Psoas muscle (tissue), 8 donors: ENCODE results near the gene CBFA2T3. TPM values are rescaled to one million over a fixed set of nuclear protein-coding genes. Genes with fewer than 3 reads are reported as not detected.

ENCODE experiments used
- ATAC-seq, 4 donors: fragments of 200-7000 bp; cut with Tn5 transposase; one replicate each; pipeline ENCODE4 v1.9.1; 2020; ENCODE audit warnings: moderate library complexity in 3 of 4, mild to moderate bottlenecking in 2 of 4
- DNase-seq, 2 donors: peaks; one replicate each; pipeline ENCODE4 v3.0.0-alpha.2; 2020
- H3K27ac ChIP-seq: fragments of 200-600 bp; one replicate; pipeline ENCODE4 v1.8.0; 2022
- H3K27me3 ChIP-seq, 3 donors: fragments of 200-600 bp in 1 of 3; one replicate each; pipeline versions ENCODE4 v1.6.1 to v1.8.0; 2013 to 2022; ENCODE audit warnings: low read length in 2 of 3, mild to moderate bottlenecking in 2 of 3, moderate library complexity in 1 of 3; ENCODE audit not compliant: insufficient read depth in 3 of 3
- H3K36me3 ChIP-seq, 2 donors: fragments of 200-600 bp in 1 of 2; one replicate each; pipeline versions ENCODE4 v1.6.1 to v1.8.0; 2013 to 2022; ENCODE audit warnings: low read depth in 1 of 2, mild to moderate bottlenecking in 1 of 2, moderate library complexity in 1 of 2; ENCODE audit not compliant: insufficient read depth in 1 of 2
- H3K4me1 ChIP-seq: fragments of 200-600 bp; one replicate; pipeline ENCODE4 v1.8.0; 2022
- H3K4me3 ChIP-seq: fragments of 200-600 bp; one replicate; pipeline ENCODE4 v1.8.0; 2022; ENCODE audit warnings: mild to moderate bottlenecking
- H3K9me3 ChIP-seq: fragments of 200-600 bp; one replicate; pipeline ENCODE4 v1.8.0; 2022
- CTCF ChIP-seq: fragments of 200-600 bp; IDR thresholded peaks from one replicate; pipeline ENCODE4 v1.8.0; 2022; ENCODE audit warnings: antibody characterized with exemption
- WGBS, 3 donors: extraction: QIAGEN DNeasy Blood & Tissue Kit; methylation state at CpG; one replicate each; pipeline versions ENCODE4 v1.1.6 to v1.1.7; 2013; 5-methylcytosine and 5-hydroxymethylcytosine counted together
- intact Hi-C, 2 donors: fragments of 100-400 bp; cut with DNase I; formaldehyde crosslinking; loops; one replicate each; pipeline versions ENCODE4 v1.11.0 to v1.14.2; 2022
- polyA plus RNA-seq, 3 donors: library from polyadenylated mRNA; stranded (reverse); fragments of 200-250 nt; gene quantifications; one replicate each; pipeline ENCODE4 v1.2.3, GENCODE V29; 2013
- total RNA-seq, 4 donors: library from RNA; stranded (reverse); fragmentation: NEBNext Ultra II Directional in 2 of 4; extraction: Animal tissue kit (Norgen Biotek cat#: 25700) in 2 of 4; gene quantifications; one replicate each; pipeline versions ENCODE4 v1.2.1 to v1.2.4, GENCODE V29; 2021 to 2023
- donor health status: healthy with polysubstance abuse.
- donor health status: DM: no; HTN: no; CAD: no; lungs with moderate emphysema.
- donor health status: Bipolar disorder and iron deficiency.
- donor health status: healthy.
- donor health status: DM: yes; HTN: yes; CAD: no.
- donor health status: DM: no; HTN: no; CAD: no.
- donor health status: DM: no; HTN: no; CAD: no.
- donor health status: DM: yes; HTN: yes; CAD: no.

CBFA2T3 gene
- total and polyA plus RNA-seq, 7 donors = 2.6 to 15.0 (median 6.0) TPM

- no peak for TF ChIP-seq CTCF
- H3K27ac ChIP-seq = no peak overlapping the region
- H3K27me3 ChIP-seq = peaks cover 0 to 1% (median 0%) of the 10 kb centered on the region in 3 donors
- H3K4me3 ChIP-seq = no peak overlapping the region
- H3K4me1 ChIP-seq = no peaks in the 10 kb centered on the region
- ATAC-seq (no peak), DNase-seq (no peak)
- WGBS, 3 donors = 62 to 82% (median 76%) methylated on average over 27 of the region's 27 CpGs
- H3K36me3 ChIP-seq = no peaks in the 10 kb centered on the region
- H3K9me3 ChIP-seq = no peaks in the 10 kb centered on the region
- intact Hi-C loops = no loop called here
Observed at GRCh38 chr16:88868974-88869672, 107.9 kb downstream of the CBFA2T3 start.

GRCh38 chr16:88867581-88868246, 109.3 kb downstream of the CBFA2T3 start:
- DNase-seq = no peak
- intact Hi-C loops = no loop called here
- H3K36me3 ChIP-seq = peaks cover 0 to 6% of the 10 kb centered on the region in 2 donors
- no peak overlapping the region for H3K27ac ChIP-seq
- no peak for ATAC-seq
- H3K27me3 ChIP-seq = peaks cover 0 to 1% (median 0%) of the 10 kb centered on the region in 3 donors
- H3K4me3 ChIP-seq = no peak overlapping the region
- H3K4me1 ChIP-seq = no peaks in the 10 kb centered on the region
- H3K9me3 ChIP-seq = no peaks in the 10 kb centered on the region
- 85 to 90% (median 88%) methylated on average over 24 of the region's 24 CpGs for WGBS, 3 donors
- no peak for TF ChIP-seq CTCF

GRCh38 chr16:88866151-88866920, 110.7 kb downstream of the CBFA2T3 start, which contains the start of gene PABPN1L:
Gene PABPN1L (minus strand): TSS chr16:88866660. CDS start chr16:88866606, 54 bp downstream.
- intact Hi-C loops = no loop called here
- H3K9me3 ChIP-seq = no peaks in the 10 kb centered on the region
- H3K36me3 ChIP-seq = peaks cover 0 to 19% of the 10 kb centered on the region in 2 donors
- H3K4me3 ChIP-seq = no peak within 1 kb of the TSS
- TF ChIP-seq CTCF = no peak
- no peaks in the 10 kb centered on the region for H3K27me3 ChIP-seq
- no peak within 1 kb of the TSS for H3K27ac ChIP-seq
- DNase-seq = no peak
- 80 to 84% (median 82%) methylated on average over 17 to 20 of the region's 20 CpGs for WGBS, 3 donors
- H3K4me1 ChIP-seq = no peaks in the 10 kb centered on the region
- ATAC-seq = no peak

- Histone ChIP-seq H3K4me3 (no peak overlapping the region), H3K4me1 (no peaks in the 10 kb centered on the region), H3K36me3 (peaks cover 0 to 25% of the 10 kb centered on the region in 2 donors), H3K27ac (no peak overlapping the region), H3K9me3 (no peaks in the 10 kb centered on the region), H3K27me3 (no peaks in the 10 kb centered on the region)
- no peak for TF ChIP-seq CTCF
- DNase-seq (no peak), ATAC-seq (no peak)
- intact Hi-C loops = no loop called here
- 84 to 88% (median 87%) methylated on average over 13 to 15 of the region's 15 CpGs for WGBS, 3 donors
Observed at GRCh38 chr16:88865742-88866141, 111.3 kb downstream of the CBFA2T3 start.
